Gastrocnemius medialis (tissue), 4 donors: ENCODE results near the gene NCAN.

Experiments
- CTCF ChIP-seq, 5 experiments: fragments of 450-650 bp in 3 of 5; fragments of 200-600 bp in 2 of 5; sonication (generic) in 2 of 5; IDR thresholded peaks in 4 of 5; conservative IDR thresholded peaks in 1 of 5; 1 replicate in 4 of 5; 2 replicates in 1 of 5; pipeline ENCODE4 v1.5.1; 2016 to 2019; ENCODE audit warnings: antibody characterized with exemption in 5 of 5, mild to moderate bottlenecking in 3 of 5, moderate library complexity in 3 of 5
- POLR2A ChIP-seq, 2 donors: fragments of 450-650 bp; IDR thresholded peaks; one replicate each; pipeline ENCODE4 v1.6.1; 2017; ENCODE audit warnings: antibody characterized with exemption in 2 of 2, mild to moderate bottlenecking in 2 of 2, moderate library complexity in 2 of 2

GRCh38 chr19:19276386-19276785 is 64.6 kb downstream of the NCAN start:
- TF ChIP-seq CTCF (IDR thresholded peaks at IDR 0.05 in 4 of 5, conservative IDR thresholded peaks at IDR 0.05 in 1 of 5) (no peak), POLR2A (IDR thresholded peaks at IDR 0.05) (no peak)
